GM12878 (cell line): ENCODE measurements around the gene IRF8. TPM values are rescaled to one million over a fixed set of nuclear protein-coding genes. Genes with fewer than 3 reads are reported as not detected.

Experiments
- ATAC-seq: fragments of 200-7000 bp; cut with Tn5 transposase; 3 replicates; pipeline ENCODE4 v1.9.1; 2020; ENCODE audit warnings: mild to moderate bottlenecking, moderate library complexity
- BruUV-seq: library from RNA; stranded (reverse); fragments of 400-500 nt; replicated peaks from 2 replicates; lab custom pipeline; 2021; lab: Mats Ljungman, UMichigan
- CTCF ChIA-PET: fragments of 300-600 bp; sonication (Branson Sonifier 250); formaldehyde crosslinking; extraction: SDS; loops from one replicate; lab custom pipeline; 2021; ENCODE audit warnings: inconsistent platforms; lab: Yijun Ruan, JAX
- POLR2A ChIA-PET: fragments of 350-600 bp; formaldehyde crosslinking; extraction: SDS; loops from one replicate; lab custom pipeline; 2021; ENCODE audit warnings: inconsistent platforms; lab: Charles Lee
- RAD21 ChIA-PET: fragments of 300-600 bp; sonication (Branson Sonifier 250); formaldehyde crosslinking; loops from one replicate; lab custom pipeline; 2023; ENCODE audit warnings: antibody characterized with exemption; ENCODE audit not compliant: unreplicated experiment; lab: Charles Lee
- SMC1A ChIA-PET: fragments of 300-600 bp; sonication (Branson Sonifier 250); formaldehyde crosslinking; loops from one replicate; lab custom pipeline; 2023; ENCODE audit not compliant: unreplicated experiment, uncharacterized antibody; lab: Charles Lee
- DNase-seq: peaks from one replicate; pipeline ENCODE4 v3.0.0-alpha.2; 2011; ENCODE audit warnings: low read depth, low spot score
- FAIRE-seq: peaks from 3 replicates; lab custom pipeline; 2011; peaks lifted over from hg19 to GRCh38; lab: Jason Lieb, UNC
- H2AFZ ChIP-seq: 2 replicates; pipeline ENCODE4 v1.6.0; 2011; ENCODE audit warnings: low read depth, low read length, control low read depth; ENCODE audit not compliant: control insufficient read depth
- H3K27ac ChIP-seq: 2 replicates; pipeline ENCODE4 v1.5.1; 2011; ENCODE audit warnings: control low read depth; ENCODE audit not compliant: control insufficient read depth, insufficient read depth
- H3K27me3 ChIP-seq, 2 experiments: replicated peaks in 1 of 2; 2 replicates each; pipeline versions ENCODE4 v1.6.0 to v1.6.1; 2011; ENCODE audit warnings: low read length in 1 of 2; ENCODE audit not compliant: control insufficient read depth in 2 of 2, insufficient read depth in 2 of 2
- H3K36me3 ChIP-seq, 2 experiments: 2 replicates each; pipeline ENCODE4 v1.5.1; 2011; ENCODE audit warnings: low read length in 1 of 2; ENCODE audit not compliant: control insufficient read depth in 2 of 2, insufficient read depth in 2 of 2
- H3K4me1 ChIP-seq: 2 replicates; pipeline ENCODE4 v1.6.1; 2011; ENCODE audit warnings: mild to moderate bottlenecking, low read length, moderate library complexity, mixed read lengths; ENCODE audit not compliant: control insufficient read depth, insufficient read depth
- H3K4me2 ChIP-seq: 2 replicates; pipeline ENCODE4 v1.6.0; 2011; ENCODE audit warnings: control low read depth; ENCODE audit not compliant: control insufficient read depth, insufficient read depth
- H3K4me3 ChIP-seq: fragments of 200-600 bp; sonication (generic); 2 replicates; pipeline ENCODE4 v1.5.1; 2016
- H3K79me2 ChIP-seq: 2 replicates; pipeline ENCODE4 v1.6.0; 2011; ENCODE audit warnings: low read length; ENCODE audit not compliant: control insufficient read depth, insufficient read depth
- H3K9ac ChIP-seq: 2 replicates; pipeline ENCODE4 v1.8.0; 2011; ENCODE audit warnings: low read length, control low read depth, mixed read lengths; ENCODE audit not compliant: control insufficient read depth, insufficient read depth
- H3K9me3 ChIP-seq: replicated peaks from 3 replicates; pipeline ENCODE4 v1.5.1; 2011; ENCODE audit warnings: mild to moderate bottlenecking, low read length; ENCODE audit not compliant: control insufficient read depth, insufficient read depth
- H4K20me1 ChIP-seq: 2 replicates; pipeline ENCODE4 v1.6.0; 2011; ENCODE audit not compliant: control insufficient read depth, insufficient read depth
- MYC ChIP-seq: IDR thresholded peaks from 2 replicates; pipeline ENCODE4 v1.6.1; 2011; ENCODE audit warnings: mild to moderate bottlenecking, low read length, moderate library complexity, inconsistent platforms; ENCODE audit not compliant: insufficient read depth, insufficient replicate concordance, insufficient read length, severe bottlenecking
- WGBS: methylation state at CpG from one replicate; pipeline ENCODE4 v1.1.6; 2016; ENCODE audit warnings: low lambda C conversion rate; ENCODE audit not compliant: insufficient replicate concordance, insufficient coverage; ENCODE audit errors: missing lambda C conversion rate; 5-methylcytosine and 5-hydroxymethylcytosine counted together
- in situ Hi-C: fragments of 300-500 bp; cut with MboI; formaldehyde crosslinking; loops from 9 replicates; pipeline ENCODE4 v1.14.3; 2018; ENCODE audit warnings: mixed read lengths
- intact Hi-C: fragments of 100-400 bp; cut with micrococcal nuclease; formaldehyde crosslinking; loops from one replicate; pipeline ENCODE4 v1.14.2; 2022; ENCODE audit not compliant: unreplicated experiment
- polyA plus RNA-seq, 11 experiments: library from polyadenylated mRNA; depleted of rRNA in 4 of 11; unstranded in 6 of 11; stranded (reverse) in 5 of 11; fragments of >200 nt; fragmentation: Nextera tagmentation in 4 of 11; fragmentation: Illumina TruSeq in 1 of 11; extraction: Ambion mirVana in 4 of 11; extraction: Trizol in 1 of 11; gene quantifications; 1 replicate in 1 of 11; 2 replicates in 10 of 11; pipeline versions ENCODE4 v1.2.1 to v1.2.3, GENCODE V29; 2011 to 2016; ENCODE audit warnings: inconsistent platforms in 2 of 11, missing spikeins in 2 of 11, low read depth in 1 of 11
- total RNA-seq, 4 experiments: library from RNA; depleted of rRNA in 3 of 4; stranded (reverse); fragments of >200 nt in 3 of 4; fragmentation: Illumina TruSeq in 1 of 4; extraction: Trizol in 1 of 4; gene quantifications; 2 replicates each; pipeline versions ENCODE4 v1.2.1 to v1.2.3, GENCODE V29; 2013 to 2021
- TF ChIP-seq, protein P1 (sequence below): IDR thresholded peaks from 2 replicates; pipeline ENCODE4 v1.6.1; 2012; ENCODE audit warnings: improper control_type of control experiment, low read depth, low read length; ENCODE audit not compliant: insufficient replicate concordance
- TF ChIP-seq, protein P2 (sequence below): fragments of 450-650 bp; formaldehyde crosslinking; IDR thresholded peaks from 2 replicates; pipeline ENCODE4 v1.4.0; 2020; ENCODE audit warnings: mild to moderate bottlenecking, moderate library complexity
- TF ChIP-seq, protein P3 (sequence below): IDR thresholded peaks from 2 replicates; pipeline ENCODE4 v1.6.1; 2011; ENCODE audit warnings: borderline replicate concordance, low read depth, mild to moderate bottlenecking, moderate library complexity, low read length; ENCODE audit not compliant: insufficient read depth, poor library complexity, severe bottlenecking
- TF ChIP-seq, protein P4 (sequence below): fragments of 450-650 bp; IDR thresholded peaks from 2 replicates; pipeline ENCODE4 v1.6.1; 2017; ENCODE audit warnings: antibody characterized with exemption, mild to moderate bottlenecking, moderate library complexity

Gene IRF8
- total and polyA plus RNA-seq, 10 of the 15 experiments (the other 5 are each of a cell fraction or from before 2014, with no cell fraction given): 17.1 to 237 (median 172) TPM

DNA sequence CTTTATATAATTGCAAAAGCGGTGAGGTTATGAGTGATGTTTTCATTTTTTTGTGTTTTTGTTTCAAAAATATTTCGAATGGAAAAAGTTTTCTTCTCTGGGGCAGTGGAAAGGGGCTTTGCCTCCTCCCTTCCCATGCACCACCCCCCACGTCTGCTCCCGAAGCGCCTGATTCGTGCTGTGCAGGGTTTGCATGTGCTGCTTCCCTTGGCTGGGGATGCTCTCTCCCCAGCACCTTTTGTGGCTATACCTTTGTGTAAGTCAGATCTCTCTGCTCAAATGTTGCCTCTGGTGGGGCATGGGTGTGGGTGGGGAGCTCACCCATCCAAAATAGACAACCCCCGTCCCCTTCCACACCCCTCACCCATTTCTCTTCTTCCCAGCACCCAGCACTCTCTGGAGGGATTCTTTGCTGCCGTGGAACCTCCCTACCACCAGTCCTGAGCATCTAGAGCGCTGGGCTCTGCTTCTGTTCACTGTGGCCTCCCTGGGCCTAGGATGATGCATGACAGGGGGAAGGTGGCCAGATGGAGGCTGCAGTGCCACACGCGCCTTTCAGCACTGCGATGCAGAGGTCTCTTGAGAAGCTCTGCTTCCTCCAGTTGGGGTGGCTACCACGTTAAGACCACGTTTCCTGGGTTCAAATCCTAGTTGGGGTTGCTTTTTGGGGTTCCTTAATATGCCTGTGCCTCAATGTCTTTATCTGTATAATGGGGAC, 71.2 kb downstream of the IRF8 start (continued):
- TF ChIP-seq, protein P1, sequence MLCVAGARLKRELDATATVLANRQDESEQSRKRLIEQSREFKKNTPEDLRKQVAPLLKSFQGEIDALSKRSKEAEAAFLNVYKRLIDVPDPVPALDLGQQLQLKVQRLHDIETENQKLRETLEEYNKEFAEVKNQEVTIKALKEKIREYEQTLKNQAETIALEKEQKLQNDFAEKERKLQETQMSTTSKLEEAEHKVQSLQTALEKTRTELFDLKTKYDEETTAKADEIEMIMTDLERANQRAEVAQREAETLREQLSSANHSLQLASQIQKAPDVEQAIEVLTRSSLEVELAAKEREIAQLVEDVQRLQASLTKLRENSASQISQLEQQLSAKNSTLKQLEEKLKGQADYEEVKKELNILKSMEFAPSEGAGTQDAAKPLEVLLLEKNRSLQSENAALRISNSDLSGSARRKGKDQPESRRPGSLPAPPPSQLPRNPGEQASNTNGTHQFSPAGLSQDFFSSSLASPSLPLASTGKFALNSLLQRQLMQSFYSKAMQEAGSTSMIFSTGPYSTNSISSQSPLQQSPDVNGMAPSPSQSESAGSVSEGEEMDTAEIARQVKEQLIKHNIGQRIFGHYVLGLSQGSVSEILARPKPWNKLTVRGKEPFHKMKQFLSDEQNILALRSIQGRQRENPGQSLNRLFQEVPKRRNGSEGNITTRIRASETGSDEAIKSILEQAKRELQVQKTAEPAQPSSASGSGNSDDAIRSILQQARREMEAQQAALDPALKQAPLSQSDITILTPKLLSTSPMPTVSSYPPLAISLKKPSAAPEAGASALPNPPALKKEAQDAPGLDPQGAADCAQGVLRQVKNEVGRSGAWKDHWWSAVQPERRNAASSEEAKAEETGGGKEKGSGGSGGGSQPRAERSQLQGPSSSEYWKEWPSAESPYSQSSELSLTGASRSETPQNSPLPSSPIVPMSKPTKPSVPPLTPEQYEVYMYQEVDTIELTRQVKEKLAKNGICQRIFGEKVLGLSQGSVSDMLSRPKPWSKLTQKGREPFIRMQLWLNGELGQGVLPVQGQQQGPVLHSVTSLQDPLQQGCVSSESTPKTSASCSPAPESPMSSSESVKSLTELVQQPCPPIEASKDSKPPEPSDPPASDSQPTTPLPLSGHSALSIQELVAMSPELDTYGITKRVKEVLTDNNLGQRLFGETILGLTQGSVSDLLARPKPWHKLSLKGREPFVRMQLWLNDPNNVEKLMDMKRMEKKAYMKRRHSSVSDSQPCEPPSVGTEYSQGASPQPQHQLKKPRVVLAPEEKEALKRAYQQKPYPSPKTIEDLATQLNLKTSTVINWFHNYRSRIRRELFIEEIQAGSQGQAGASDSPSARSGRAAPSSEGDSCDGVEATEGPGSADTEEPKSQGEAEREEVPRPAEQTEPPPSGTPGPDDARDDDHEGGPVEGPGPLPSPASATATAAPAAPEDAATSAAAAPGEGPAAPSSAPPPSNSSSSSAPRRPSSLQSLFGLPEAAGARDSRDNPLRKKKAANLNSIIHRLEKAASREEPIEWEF: no peak

DNA sequence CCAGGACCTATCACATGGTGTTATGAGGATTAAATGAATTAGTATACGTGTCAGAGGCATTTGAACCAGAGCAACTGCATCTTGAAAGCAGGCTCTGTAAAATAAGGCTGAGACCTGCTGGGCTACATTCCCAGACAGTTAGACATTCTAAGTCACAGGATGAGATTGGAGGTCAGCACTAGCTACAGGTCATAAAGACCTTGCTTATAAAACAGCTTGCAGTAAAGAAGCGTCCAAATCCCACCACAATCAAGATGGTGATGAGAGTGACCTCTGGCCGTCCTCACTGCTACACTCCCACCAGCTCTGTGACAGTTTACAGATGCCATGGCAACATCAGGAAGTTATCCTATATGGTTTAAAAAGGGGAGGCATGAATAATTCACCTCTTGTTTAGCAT, 71.8 kb downstream of the IRF8 start:
- Histone ChIP-seq H3K4me3 (no peak overlapping the region), H3K4me2 (no peak overlapping the region), H3K9ac (no peak overlapping the region), H3K9me3 (no peaks in the 10 kb centered on the region; the same call in 2 of the 3 replicates), H4K20me1 (no peaks in the 10 kb centered on the region), H3K27ac (no peak overlapping the region), H3K79me2 (no peaks in the 10 kb centered on the region), H3K4me1 (peaks cover 35% of the 10 kb centered on the region), H3K36me3 (no peaks in the 10 kb centered on the region), H3K27me3 (no peaks in the 10 kb centered on the region), H2AFZ (no peak overlapping the region)
- intact Hi-C loops (no loop called here), in situ Hi-C loops (no loop called here)
- TF ChIP-seq, protein P2, sequence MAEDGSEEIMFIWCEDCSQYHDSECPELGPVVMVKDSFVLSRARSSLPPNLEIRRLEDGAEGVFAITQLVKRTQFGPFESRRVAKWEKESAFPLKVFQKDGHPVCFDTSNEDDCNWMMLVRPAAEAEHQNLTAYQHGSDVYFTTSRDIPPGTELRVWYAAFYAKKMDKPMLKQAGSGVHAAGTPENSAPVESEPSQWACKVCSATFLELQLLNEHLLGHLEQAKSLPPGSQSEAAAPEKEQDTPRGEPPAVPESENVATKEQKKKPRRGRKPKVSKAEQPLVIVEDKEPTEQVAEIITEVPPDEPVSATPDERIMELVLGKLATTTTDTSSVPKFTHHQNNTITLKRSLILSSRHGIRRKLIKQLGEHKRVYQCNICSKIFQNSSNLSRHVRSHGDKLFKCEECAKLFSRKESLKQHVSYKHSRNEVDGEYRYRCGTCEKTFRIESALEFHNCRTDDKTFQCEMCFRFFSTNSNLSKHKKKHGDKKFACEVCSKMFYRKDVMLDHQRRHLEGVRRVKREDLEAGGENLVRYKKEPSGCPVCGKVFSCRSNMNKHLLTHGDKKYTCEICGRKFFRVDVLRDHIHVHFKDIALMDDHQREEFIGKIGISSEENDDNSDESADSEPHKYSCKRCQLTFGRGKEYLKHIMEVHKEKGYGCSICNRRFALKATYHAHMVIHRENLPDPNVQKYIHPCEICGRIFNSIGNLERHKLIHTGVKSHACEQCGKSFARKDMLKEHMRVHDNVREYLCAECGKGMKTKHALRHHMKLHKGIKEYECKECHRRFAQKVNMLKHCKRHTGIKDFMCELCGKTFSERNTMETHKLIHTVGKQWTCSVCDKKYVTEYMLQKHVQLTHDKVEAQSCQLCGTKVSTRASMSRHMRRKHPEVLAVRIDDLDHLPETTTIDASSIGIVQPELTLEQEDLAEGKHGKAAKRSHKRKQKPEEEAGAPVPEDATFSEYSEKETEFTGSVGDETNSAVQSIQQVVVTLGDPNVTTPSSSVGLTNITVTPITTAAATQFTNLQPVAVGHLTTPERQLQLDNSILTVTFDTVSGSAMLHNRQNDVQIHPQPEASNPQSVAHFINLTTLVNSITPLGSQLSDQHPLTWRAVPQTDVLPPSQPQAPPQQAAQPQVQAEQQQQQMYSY (CRISPR knock-in tag): no peak
- TF ChIP-seq, protein P3, sequence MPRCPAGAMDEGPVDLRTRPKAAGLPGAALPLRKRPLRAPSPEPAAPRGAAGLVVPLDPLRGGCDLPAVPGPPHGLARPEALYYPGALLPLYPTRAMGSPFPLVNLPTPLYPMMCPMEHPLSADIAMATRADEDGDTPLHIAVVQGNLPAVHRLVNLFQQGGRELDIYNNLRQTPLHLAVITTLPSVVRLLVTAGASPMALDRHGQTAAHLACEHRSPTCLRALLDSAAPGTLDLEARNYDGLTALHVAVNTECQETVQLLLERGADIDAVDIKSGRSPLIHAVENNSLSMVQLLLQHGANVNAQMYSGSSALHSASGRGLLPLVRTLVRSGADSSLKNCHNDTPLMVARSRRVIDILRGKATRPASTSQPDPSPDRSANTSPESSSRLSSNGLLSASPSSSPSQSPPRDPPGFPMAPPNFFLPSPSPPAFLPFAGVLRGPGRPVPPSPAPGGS: no peak
- TF ChIP-seq MYC: no peak
- TF ChIP-seq, protein P4, sequence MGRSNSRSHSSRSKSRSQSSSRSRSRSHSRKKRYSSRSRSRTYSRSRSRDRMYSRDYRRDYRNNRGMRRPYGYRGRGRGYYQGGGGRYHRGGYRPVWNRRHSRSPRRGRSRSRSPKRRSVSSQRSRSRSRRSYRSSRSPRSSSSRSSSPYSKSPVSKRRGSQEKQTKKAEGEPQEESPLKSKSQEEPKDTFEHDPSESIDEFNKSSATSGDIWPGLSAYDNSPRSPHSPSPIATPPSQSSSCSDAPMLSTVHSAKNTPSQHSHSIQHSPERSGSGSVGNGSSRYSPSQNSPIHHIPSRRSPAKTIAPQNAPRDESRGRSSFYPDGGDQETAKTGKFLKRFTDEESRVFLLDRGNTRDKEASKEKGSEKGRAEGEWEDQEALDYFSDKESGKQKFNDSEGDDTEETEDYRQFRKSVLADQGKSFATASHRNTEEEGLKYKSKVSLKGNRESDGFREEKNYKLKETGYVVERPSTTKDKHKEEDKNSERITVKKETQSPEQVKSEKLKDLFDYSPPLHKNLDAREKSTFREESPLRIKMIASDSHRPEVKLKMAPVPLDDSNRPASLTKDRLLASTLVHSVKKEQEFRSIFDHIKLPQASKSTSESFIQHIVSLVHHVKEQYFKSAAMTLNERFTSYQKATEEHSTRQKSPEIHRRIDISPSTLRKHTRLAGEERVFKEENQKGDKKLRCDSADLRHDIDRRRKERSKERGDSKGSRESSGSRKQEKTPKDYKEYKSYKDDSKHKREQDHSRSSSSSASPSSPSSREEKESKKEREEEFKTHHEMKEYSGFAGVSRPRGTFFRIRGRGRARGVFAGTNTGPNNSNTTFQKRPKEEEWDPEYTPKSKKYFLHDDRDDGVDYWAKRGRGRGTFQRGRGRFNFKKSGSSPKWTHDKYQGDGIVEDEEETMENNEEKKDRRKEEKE: no peak
- SMC1A ChIA-PET: interaction anchor here (1.0 to 3.9 kb wide), 3 partner anchors 16 to 71 kb away, joined by 3 to 14 read pairs (median 3); partner anchors contain the start of gene IRF8
- no TSS peak for BruUV-seq
- POLR2A ChIA-PET: interaction anchor here (1.6 kb wide), 1 partner anchor 26 kb away, joined by 4 read pairs; no protein-coding TSS in a partner anchor
- CTCF ChIA-PET: interaction anchor here (0.7 to 1.6 kb wide), 3 partner anchors 18 to 45 kb away, joined by 4 read pairs; no protein-coding TSS in a partner anchor
- FAIRE-seq (no peak), DNase-seq (no peak), ATAC-seq (no peak)
- RAD21 ChIA-PET: no interaction called here
- WGBS: 98% methylated on average over 3 of the region's 3 CpGs
